HG03520 (cell line): ENCODE data around the gene DOC2B.
"Not testable (repeated sequence)": the region's sequence is repeated elsewhere in the genome, so short reads cannot be mapped to it uniquely, and the experiment has no call there.

Source experiments
- ATAC-seq: cut with Tn5 transposase; IDR thresholded peaks from one replicate; pipeline ENCODE4 v1.9.1; 2021; ENCODE audit warnings: mild to moderate bottlenecking, moderate library complexity; ENCODE audit not compliant: unreplicated experiment

Gene DOC2B

GRCh38 chr17:213286-214105, 32.0 kb upstream of the DOC2B start:
- ATAC-seq, result no peak

GRCh38 chr17:210402-210801, 29.0 kb upstream of the DOC2B start:
- no peak for ATAC-seq

- ATAC-seq, result no peak
Observed at GRCh38 chr17:208429-208828, 27.0 kb upstream of the DOC2B start.

- no peak for ATAC-seq
Observed at GRCh38 chr17:207775-208174, 26.3 kb upstream of the DOC2B start.

GRCh38 chr17:206941-207560, 25.6 kb upstream of the DOC2B start:
- no peak for ATAC-seq

GRCh38 chr17:206484-206883, 25.0 kb upstream of the DOC2B start:
- not testable (repeated sequence) for ATAC-seq

GRCh38 chr17:205817-206216, 24.4 kb upstream of the DOC2B start:
- ATAC-seq, result no peak

GRCh38 chr17:205148-205669, 23.8 kb upstream of the DOC2B start:
- no peak for ATAC-seq

- ATAC-seq, result no peak
Observed at GRCh38 chr17:204427-205147, 23.1 kb upstream of the DOC2B start.

- ATAC-seq, result no peak
Observed at GRCh38 chr17:202501-202951, 21.1 kb upstream of the DOC2B start.

GRCh38 chr17:201736-202135, 20.3 kb upstream of the DOC2B start:
- not testable (repeated sequence) for ATAC-seq

- ATAC-seq, result not testable (repeated sequence)
Observed at GRCh38 chr17:201257-201656, 19.8 kb upstream of the DOC2B start.

- no peak for ATAC-seq
Observed at GRCh38 chr17:200586-200985, 19.1 kb upstream of the DOC2B start.

GRCh38 chr17:199806-200545, 18.5 kb upstream of the DOC2B start:
- ATAC-seq, result no peak

GRCh38 chr17:199191-199604, 17.7 kb upstream of the DOC2B start:
- no peak for ATAC-seq

GRCh38 chr17:198225-198624, 16.8 kb upstream of the DOC2B start:
- not testable (repeated sequence) for ATAC-seq

GRCh38 chr17:197352-197751, 15.9 kb upstream of the DOC2B start:
- no peak for ATAC-seq

- no peak for ATAC-seq
Observed at GRCh38 chr17:194828-195602, 13.6 kb upstream of the DOC2B start.

GRCh38 chr17:193841-194806, 12.7 kb upstream of the DOC2B start:
- ATAC-seq, result no peak
